ENCODE data around the gene REST.

- TF ChIP-seq CTCF (optimal IDR thresholded peaks at IDR 0.05 in 1 of 3, IDR thresholded peaks at IDR 0.05 in 1 of 3, conservative IDR thresholded peaks at IDR 0.05 in 1 of 3; ENCODE audit: extremely low read depth in 1 of 3, insufficient read depth in 2 of 3, low read length in 3 of 3) (no peak), EZH2 (IDR thresholded peaks at IDR 0.05; ENCODE audit: low read length) (no peak)
Observed at GRCh38 chr4:56930638-56931037, 22.9 kb downstream of the REST start.

Measured in keratinocyte (primary cell).